A549 (cell line): ENCODE measurements around the gene KLF16. TPM values are rescaled to one million over a fixed set of nuclear protein-coding genes. Genes with fewer than 3 reads are reported as not detected.
"Not testable (repeated sequence)": the region's sequence is repeated elsewhere in the genome, so short reads cannot be mapped to it uniquely, and the experiment has no call there.

ENCODE experiments used
- ATAC-seq, 2 experiments: fragments of 200-7000 bp in 1 of 2; fragments of >200 bp in 1 of 2; cut with Nextera tagmentation in 1 of 2; cut with Tn5 transposase in 1 of 2; 3 replicates each; pipeline versions ENCODE4 v1.8.0 to v1.9.1; 2018 to 2020; ENCODE audit warnings: mild to moderate bottlenecking in 1 of 2, moderate library complexity in 1 of 2
- CTCF ChIA-PET: fragments of 300-600 bp; sonication (Branson Sonifier 250); formaldehyde crosslinking; extraction: SDS; loops from one replicate; lab custom pipeline; 2021; ENCODE audit warnings: antibody characterized with exemption, inconsistent platforms; lab: Yijun Ruan, JAX
- POLR2A ChIA-PET: fragments of 350-600 bp; formaldehyde crosslinking; extraction: SDS; loops from one replicate; lab custom pipeline; 2021; ENCODE audit warnings: antibody characterized with exemption, inconsistent platforms; lab: Yijun Ruan, JAX
- DNase-seq, 2 experiments: peaks; one replicate each; pipeline versions ENCODE4 v3.0.0 to v3.0.0-alpha.2; 2011 to 2016; ENCODE audit warnings: low read depth in 1 of 2, low spot score in 1 of 2
- FAIRE-seq: peaks from 2 replicates; lab custom pipeline; 2011; peaks lifted over from hg19 to GRCh38; lab: Jason Lieb, UNC
- H3K27ac ChIP-seq, 2 experiments: fragments of >200 bp; sonication (Bioruptor Twin); formaldehyde crosslinking; 3 replicates each; pipeline ENCODE4 v1.5.1; 2016 to 2017
- H3K4me1 ChIP-seq: fragments of >200 bp; sonication (Bioruptor Twin); formaldehyde crosslinking; 3 replicates; pipeline ENCODE4 v1.6.1; 2016
- H3K4me2 ChIP-seq: fragments of >200 bp; sonication (Bioruptor Twin); formaldehyde crosslinking; 3 replicates; pipeline ENCODE4 v1.6.1; 2016
- H3K4me3 ChIP-seq: fragments of >200 bp; sonication (Bioruptor Twin); formaldehyde crosslinking; 3 replicates; pipeline ENCODE4 v1.5.1; 2016
- H3K9me3 ChIP-seq: fragments of >200 bp; sonication (Bioruptor Twin); formaldehyde crosslinking; 3 replicates; pipeline ENCODE4 v1.6.1; 2016
- CBX8 ChIP-seq: fragments of 200-600 bp; sonication (generic); IDR thresholded peaks from 2 replicates; pipeline ENCODE4 v1.6.1; 2016
- CHD2 ChIP-seq: fragments of 150-350 bp; IDR thresholded peaks from 2 replicates; pipeline ENCODE4 v1.6.1; 2014; ENCODE audit warnings: low read length; ENCODE audit not compliant: partially characterized antibody
- ELK1 ChIP-seq: fragments of 150-350 bp; IDR thresholded peaks from 2 replicates; pipeline ENCODE4 v1.6.1; 2014; ENCODE audit warnings: low read depth, mild to moderate bottlenecking, low read length
- FOSB ChIP-seq: fragments of 250-450 bp; sonication (Bioruptor Pico); IDR thresholded peaks from 2 replicates; pipeline ENCODE4 v1.5.0; 2020; ENCODE audit warnings: mild to moderate bottlenecking, moderate library complexity
- FOXS1 ChIP-seq: fragments of 250-450 bp; sonication (Bioruptor Pico); IDR thresholded peaks from 2 replicates; pipeline ENCODE4 v1.5.0; 2020; ENCODE audit warnings: mild to moderate bottlenecking, moderate library complexity
- HEYL ChIP-seq: fragments of 250-450 bp; sonication (Bioruptor Pico); IDR thresholded peaks from 2 replicates; pipeline ENCODE4 v1.8.0; 2021; ENCODE audit warnings: mild to moderate bottlenecking, moderate library complexity
- KDM1A ChIP-seq: fragments of 200-600 bp; sonication (generic); IDR thresholded peaks from 2 replicates; pipeline ENCODE4 v1.6.1; 2016; ENCODE audit warnings: low read depth, mild to moderate bottlenecking
- MYC ChIP-seq: IDR thresholded peaks from 2 replicates; pipeline ENCODE4 v1.6.1; 2012; ENCODE audit warnings: mild to moderate bottlenecking, inconsistent platforms, low read length, improper control_type of control experiment, borderline replicate concordance
- NPAS2 ChIP-seq: fragments of 250-450 bp; sonication (Bioruptor Pico); IDR thresholded peaks from 2 replicates; pipeline ENCODE4 v1.8.0; 2022; ENCODE audit warnings: mild to moderate bottlenecking, moderate library complexity, borderline replicate concordance
- NR3C1 ChIP-seq: fragments of >200 bp; sonication (Bioruptor Twin); formaldehyde crosslinking; IDR thresholded peaks from 3 replicates; pipeline ENCODE4 v1.6.1; 2017
- PHF8 ChIP-seq: fragments of 200-600 bp; sonication (generic); IDR thresholded peaks from 2 replicates; pipeline ENCODE4 v1.6.1; 2016; ENCODE audit warnings: low read depth, mild to moderate bottlenecking, antibody characterized with exemption, moderate library complexity, borderline replicate concordance
- RAD21 ChIP-seq, 2 experiments: fragments of >200 bp in 1 of 2; sonication (Bioruptor Twin) in 1 of 2; formaldehyde crosslinking in 1 of 2; IDR thresholded peaks in 1 of 2; conservative IDR thresholded peaks in 1 of 2; 2 replicates in 1 of 2; 3 replicates in 1 of 2; pipeline ENCODE4 v1.6.1; 2012 to 2018; ENCODE audit warnings: inconsistent platforms in 1 of 2
- RARB ChIP-seq: fragments of 250-450 bp; sonication (Bioruptor Pico); IDR thresholded peaks from 2 replicates; pipeline ENCODE4 v1.8.0; 2021; ENCODE audit warnings: mild to moderate bottlenecking, moderate library complexity
- REST ChIP-seq: fragments of 200-600 bp; sonication (generic); IDR thresholded peaks from 2 replicates; pipeline ENCODE4 v1.6.1; 2016; ENCODE audit warnings: antibody characterized with exemption, mild to moderate bottlenecking, moderate library complexity
- RNF2 ChIP-seq: fragments of 200-600 bp; sonication (generic); IDR thresholded peaks from 2 replicates; pipeline ENCODE4 v1.6.1; 2016; ENCODE audit warnings: low read depth, mild to moderate bottlenecking, antibody characterized with exemption, moderate library complexity, borderline replicate concordance
- SREBF2 ChIP-seq: fragments of 450-650 bp; IDR thresholded peaks from 2 replicates; pipeline ENCODE4 v1.6.1; 2014; ENCODE audit warnings: mild to moderate bottlenecking, moderate library complexity
- TFCP2L1 ChIP-seq: fragments of 250-450 bp; sonication (Bioruptor Pico); IDR thresholded peaks from 2 replicates; pipeline ENCODE4 v1.5.0; 2021; ENCODE audit warnings: mild to moderate bottlenecking
- TP53 ChIP-seq: fragments of 250-450 bp; sonication (Bioruptor Pico); IDR thresholded peaks from 2 replicates; pipeline ENCODE4 v1.5.0; 2021; ENCODE audit warnings: mild to moderate bottlenecking, moderate library complexity
- USF2 ChIP-seq: fragments of 450-650 bp; IDR thresholded peaks from 2 replicates; pipeline ENCODE4 v1.6.1; 2014; ENCODE audit warnings: antibody characterized with exemption
- ZC3H11A ChIP-seq: fragments of 450-650 bp; IDR thresholded peaks from 2 replicates; pipeline ENCODE4 v1.6.1; 2014; ENCODE audit warnings: antibody characterized with exemption, mild to moderate bottlenecking
- WGBS: methylation state at CpG from one replicate; pipeline ENCODE4 v1.1.6; 2017; ENCODE audit errors: missing lambda C conversion rate; 5-methylcytosine and 5-hydroxymethylcytosine counted together
- polyA plus RNA-seq, 4 experiments: library from polyadenylated mRNA; depleted of rRNA in 3 of 4; stranded (reverse); fragments of >200 nt; fragmentation: RNase III in 1 of 4; extraction: RNeasy Plus Mini Kit Qiagen cat#74134 plus additional on column Dnase treatment in 1 of 4; gene quantifications; 2 replicates in 3 of 4; 3 replicates in 1 of 4; pipeline ENCODE4 v1.2.3, GENCODE V29; 2011 to 2017

KLF16 gene
- polyA plus RNA-seq, 2 of the 4 experiments (the other 2 are of a cell fraction): 5.8 to 25.7 TPM

- peaks cover 10% of the 10 kb centered on the region; the same call in 2 of the 3 replicates for H3K4me1 ChIP-seq
- no peak overlapping the region for H3K4me2 ChIP-seq
- FAIRE-seq (no peak), DNase-seq (no peak), ATAC-seq (no peak)
- no peaks in the 10 kb centered on the region for H3K9me3 ChIP-seq
- ChIA-PET CTCF (interaction anchor here (1.2 kb wide), 1 partner anchor 43 kb away, joined by 3 read pairs; no protein-coding TSS in a partner anchor), POLR2A (no interaction called here)
- no peak overlapping the region for H3K4me3 ChIP-seq
- TF ChIP-seq REST: no peak
- TF ChIP-seq KDM1A: no peak
- TF ChIP-seq CHD2: no peak
- no peak for TF ChIP-seq FOXS1 (CRISPR knock-in tag)
- no peak for TF ChIP-seq ELK1
- TF ChIP-seq SREBF2: no peak
- TF ChIP-seq FOSB (CRISPR knock-in tag): no peak
- no peak for TF ChIP-seq NPAS2 (CRISPR knock-in tag)
- TF ChIP-seq ZC3H11A: no peak
- TF ChIP-seq RNF2: no peak
- TF ChIP-seq HEYL (CRISPR knock-in tag): no peak
- no peak for TF ChIP-seq CBX8
- no peak for TF ChIP-seq NR3C1
- TF ChIP-seq RARB (CRISPR knock-in tag): no peak
- no peak for TF ChIP-seq USF2
- TF ChIP-seq TFCP2L1 (CRISPR knock-in tag): no peak
- TF ChIP-seq PHF8: no peak
- no peak for TF ChIP-seq MYC
- TF ChIP-seq RAD21 (conservative IDR thresholded peaks at IDR 0.05 in 1 of 2, IDR thresholded peaks at IDR 0.05 in 1 of 2): no peak
- TF ChIP-seq TP53 (CRISPR knock-in tag): no peak
- TF ChIP-seq, all 56 proteins: peak for 0
- 75% methylated on average over 2 of the region's 35 CpGs for WGBS
- H3K27ac ChIP-seq: no peak overlapping the region
Observed at GRCh38 chr19:1880611-1881392, 17.4 kb upstream of the KLF16 start.

GRCh38 chr19:1879982-1880381 lies 16.6 kb upstream of the KLF16 start:
- CTCF ChIA-PET, DNase-seq, H3K27ac ChIP-seq, H3K4me1 ChIP-seq, FAIRE-seq, H3K4me2 ChIP-seq, H3K4me3 ChIP-seq, POLR2A ChIA-PET, ATAC-seq, H3K9me3 ChIP-seq: not testable (repeated sequence)
- WGBS: 60% methylated on average over 1 of the region's 17 CpGs

GRCh38 chr19:1878583-1878982 lies 15.2 kb upstream of the KLF16 start:
- ATAC-seq, DNase-seq, H3K4me3 ChIP-seq, H3K9me3 ChIP-seq, FAIRE-seq, H3K4me2 ChIP-seq, H3K27ac ChIP-seq, CTCF ChIA-PET, POLR2A ChIA-PET: not testable (repeated sequence)
- H3K4me1 ChIP-seq: peaks cover 13% of the 10 kb centered on the region
- WGBS: 81% methylated on average over 5 of the region's 8 CpGs

- H3K9me3 ChIP-seq, H3K4me3 ChIP-seq, FAIRE-seq, ATAC-seq, POLR2A ChIA-PET, H3K27ac ChIP-seq, DNase-seq, H3K4me2 ChIP-seq: not testable (repeated sequence)
- H3K4me1 ChIP-seq: peaks cover 14% of the 10 kb centered on the region
- CTCF ChIA-PET: interaction anchor here (1.5 kb wide), 1 partner anchor 11 kb away, joined by 7 read pairs; no protein-coding TSS in a partner anchor
- 81% methylated on average over 35 of the region's 47 CpGs for WGBS
Observed at GRCh38 chr19:1877280-1877660, 13.9 kb upstream of the KLF16 start.
